GM12878 (cell line): Measurements from ENCODE around the gene DPAGT1.
A peak's percentile ranks its signal among the peaks of the same experiment; 100 is the strongest.

Source experiments
- DPF2 ChIP-seq: fragments of 450-650 bp; IDR thresholded peaks from 2 replicates; pipeline ENCODE4 v1.6.1; 2017; ENCODE audit warnings: mild to moderate bottlenecking
- ETV6 ChIP-seq, 2 experiments: fragments of 450-650 bp in 1 of 2; IDR thresholded peaks in 1 of 2; conservative IDR thresholded peaks in 1 of 2; 2 replicates each; pipeline ENCODE4 v1.6.1; 2014; ENCODE audit warnings: antibody characterized with exemption in 1 of 2, borderline replicate concordance in 1 of 2, low read depth in 1 of 2, mild to moderate bottlenecking in 1 of 2, moderate library complexity in 1 of 2
- NR2C2 ChIP-seq: IDR thresholded peaks from 2 replicates; pipeline ENCODE4 v1.6.1; 2011; ENCODE audit warnings: borderline replicate concordance, low read depth; ENCODE audit not compliant: control insufficient read depth, insufficient read length
- RBBP5 ChIP-seq: fragments of 200-600 bp; sonication (generic); conservative IDR thresholded peaks from 2 replicates; pipeline ENCODE4 v1.6.1; 2016
- SMC3 ChIP-seq: IDR thresholded peaks from 2 replicates; pipeline ENCODE4 v1.6.1; 2011; ENCODE audit warnings: low read length, improper control_type of control experiment, borderline replicate concordance
- TCF12 ChIP-seq: IDR thresholded peaks from 2 replicates; pipeline ENCODE4 v1.6.1; 2011; ENCODE audit warnings: low read depth, mild to moderate bottlenecking, low read length
- YY1 ChIP-seq: IDR thresholded peaks from 2 replicates; pipeline ENCODE4 v1.6.1; 2011; ENCODE audit warnings: low read depth, mild to moderate bottlenecking, low read length
- ZBED1 ChIP-seq: IDR thresholded peaks from 2 replicates; pipeline ENCODE4 v1.6.1; 2016; ENCODE audit warnings: borderline replicate concordance
- ZBTB11 ChIP-seq: fragments of 450-650 bp; formaldehyde crosslinking; IDR thresholded peaks from 2 replicates; pipeline ENCODE4 v1.5.0; 2022; ENCODE audit warnings: mild to moderate bottlenecking, missing genetic modification characterization
- ZNF384 ChIP-seq: IDR thresholded peaks from 2 replicates; pipeline ENCODE4 v1.6.1; 2012; ENCODE audit warnings: low read depth, mild to moderate bottlenecking, low read length, improper control_type of control experiment, borderline replicate concordance
- ZZZ3 ChIP-seq: IDR thresholded peaks from 2 replicates; pipeline ENCODE4 v1.6.1; 2011; ENCODE audit warnings: low read depth; ENCODE audit not compliant: control insufficient read depth, insufficient read length
- TF ChIP-seq, protein P1 (sequence below), 3 experiments: IDR thresholded peaks in 2 of 3; conservative IDR thresholded peaks in 1 of 3; 2 replicates each; pipeline ENCODE4 v1.5.1; 2011; ENCODE audit warnings: low read depth in 3 of 3, low read length in 3 of 3, mild to moderate bottlenecking in 3 of 3, control low read depth in 2 of 3, moderate library complexity in 2 of 3, inconsistent platforms in 1 of 3, mixed read lengths in 1 of 3; ENCODE audit not compliant: control insufficient read depth in 2 of 3, insufficient read depth in 1 of 3; ENCODE audit errors: extremely low read depth in 1 of 3
- TF ChIP-seq, protein P2 (sequence below): fragments of 450-650 bp; IDR thresholded peaks from 2 replicates; pipeline ENCODE4 v1.6.1; 2016; ENCODE audit warnings: mild to moderate bottlenecking

- TF ChIP-seq TCF12 (peak; percentile 89), ETV6 (conservative IDR thresholded peaks at IDR 0.05 in 1 of 2, IDR thresholded peaks at IDR 0.05 in 1 of 2; ENCODE audit: borderline replicate concordance in 1 of 2, low read depth in 1 of 2) (no peak), NR2C2 (no peak), YY1 (peak; percentile 89), ZZZ3 (no peak), RBBP5 (no peak), ZBTB11 (no peak), DPF2 (peak; percentile 71), ZNF384 (no peak), SMC3 (no peak), ZBED1 (no peak)
- TF ChIP-seq, protein P1, sequence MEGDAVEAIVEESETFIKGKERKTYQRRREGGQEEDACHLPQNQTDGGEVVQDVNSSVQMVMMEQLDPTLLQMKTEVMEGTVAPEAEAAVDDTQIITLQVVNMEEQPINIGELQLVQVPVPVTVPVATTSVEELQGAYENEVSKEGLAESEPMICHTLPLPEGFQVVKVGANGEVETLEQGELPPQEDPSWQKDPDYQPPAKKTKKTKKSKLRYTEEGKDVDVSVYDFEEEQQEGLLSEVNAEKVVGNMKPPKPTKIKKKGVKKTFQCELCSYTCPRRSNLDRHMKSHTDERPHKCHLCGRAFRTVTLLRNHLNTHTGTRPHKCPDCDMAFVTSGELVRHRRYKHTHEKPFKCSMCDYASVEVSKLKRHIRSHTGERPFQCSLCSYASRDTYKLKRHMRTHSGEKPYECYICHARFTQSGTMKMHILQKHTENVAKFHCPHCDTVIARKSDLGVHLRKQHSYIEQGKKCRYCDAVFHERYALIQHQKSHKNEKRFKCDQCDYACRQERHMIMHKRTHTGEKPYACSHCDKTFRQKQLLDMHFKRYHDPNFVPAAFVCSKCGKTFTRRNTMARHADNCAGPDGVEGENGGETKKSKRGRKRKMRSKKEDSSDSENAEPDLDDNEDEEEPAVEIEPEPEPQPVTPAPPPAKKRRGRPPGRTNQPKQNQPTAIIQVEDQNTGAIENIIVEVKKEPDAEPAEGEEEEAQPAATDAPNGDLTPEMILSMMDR (IDR thresholded peaks at IDR 0.05 in 2 of 3, conservative IDR thresholded peaks at IDR 0.05 in 1 of 3; ENCODE audit: control insufficient read depth in 2 of 3, extremely low read depth in 1 of 3, insufficient read depth in 1 of 3, low read depth in 3 of 3, low read length in 3 of 3) = no peak
- TF ChIP-seq, protein P2, sequence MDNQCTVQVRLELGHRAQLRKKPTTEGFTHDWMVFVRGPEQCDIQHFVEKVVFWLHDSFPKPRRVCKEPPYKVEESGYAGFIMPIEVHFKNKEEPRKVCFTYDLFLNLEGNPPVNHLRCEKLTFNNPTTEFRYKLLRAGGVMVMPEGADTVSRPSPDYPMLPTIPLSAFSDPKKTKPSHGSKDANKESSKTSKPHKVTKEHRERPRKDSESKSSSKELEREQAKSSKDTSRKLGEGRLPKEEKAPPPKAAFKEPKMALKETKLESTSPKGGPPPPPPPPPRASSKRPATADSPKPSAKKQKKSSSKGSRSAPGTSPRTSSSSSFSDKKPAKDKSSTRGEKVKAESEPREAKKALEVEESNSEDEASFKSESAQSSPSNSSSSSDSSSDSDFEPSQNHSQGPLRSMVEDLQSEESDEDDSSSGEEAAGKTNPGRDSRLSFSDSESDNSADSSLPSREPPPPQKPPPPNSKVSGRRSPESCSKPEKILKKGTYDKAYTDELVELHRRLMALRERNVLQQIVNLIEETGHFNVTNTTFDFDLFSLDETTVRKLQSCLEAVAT = peak; percentile 43; the same call in 1 of the 2 replicates
These were observed 50.1 kb downstream of the DPAGT1 start for GRCh38 chr11:119051440-119052162.
